Smooth muscle cell (in vitro differentiated cells): ENCODE results near the gene PDSS2. TPM values are rescaled to one million over a fixed set of nuclear protein-coding genes. Genes with fewer than 3 reads are reported as not detected.

Experiments
- DNase-seq: peaks from one replicate; lab custom pipeline; 2025; ENCODE audit not compliant: unreplicated experiment; lab: John Stamatoyannopoulos, UW
- H2AFZ ChIP-seq: fragments of 200-600 bp; sonication (generic); 2 replicates; pipeline ENCODE4 v1.6.0; 2016; ENCODE audit warnings: antibody characterized with exemption, low read depth, mild to moderate bottlenecking
- H3F3A ChIP-seq: fragments of 200-600 bp; sonication (generic); 2 replicates; pipeline ENCODE4 v1.6.0; 2017; ENCODE audit warnings: antibody characterized with exemption, low read depth
- H3K27ac ChIP-seq: fragments of 200-600 bp; sonication (generic); 2 replicates; pipeline ENCODE4 v1.5.1; 2016; ENCODE audit warnings: low read depth, mild to moderate bottlenecking
- H3K27me3 ChIP-seq: fragments of 200-600 bp; sonication (generic); 2 replicates; pipeline ENCODE4 v1.6.1; 2016; ENCODE audit warnings: low read depth, mild to moderate bottlenecking
- H3K36me3 ChIP-seq: fragments of 200-600 bp; sonication (generic); 2 replicates; pipeline ENCODE4 v1.5.1; 2016; ENCODE audit warnings: low read depth
- H3K4me1 ChIP-seq: fragments of 200-600 bp; sonication (generic); 2 replicates; pipeline ENCODE4 v1.5.1; 2016; ENCODE audit warnings: low read depth
- H3K4me2 ChIP-seq: fragments of 200-600 bp; sonication (generic); 2 replicates; pipeline ENCODE4 v1.6.0; 2016; ENCODE audit warnings: mild to moderate bottlenecking
- H3K4me3 ChIP-seq: fragments of 200-600 bp; sonication (generic); 2 replicates; pipeline ENCODE4 v1.5.1; 2016; ENCODE audit warnings: mild to moderate bottlenecking
- H3K79me2 ChIP-seq: fragments of 200-600 bp; sonication (generic); 2 replicates; pipeline ENCODE4 v1.6.0; 2016; ENCODE audit warnings: low read depth, mild to moderate bottlenecking
- H3K9ac ChIP-seq: fragments of 200-600 bp; sonication (generic); 2 replicates; pipeline ENCODE4 v1.6.0; 2016; ENCODE audit warnings: low read depth
- H3K9me3 ChIP-seq: fragments of 200-600 bp; sonication (generic); replicated peaks from 2 replicates; pipeline ENCODE4 v1.5.1; 2016; ENCODE audit warnings: low read depth
- H4K20me1 ChIP-seq: fragments of 200-600 bp; sonication (generic); 2 replicates; pipeline ENCODE4 v1.6.0; 2016; ENCODE audit warnings: low read depth
- WGBS: methylation state at CpG from one replicate; pipeline ENCODE4 v1.1.7; 2016; ENCODE audit warnings: low lambda C conversion rate; 5-methylcytosine and 5-hydroxymethylcytosine counted together
- polyA plus RNA-seq: library from polyadenylated mRNA; unstranded; fragments of >200 nt; fragmentation: Nextera tagmentation; extraction: Ambion mirVana; gene quantifications from 2 replicates; pipeline ENCODE4 v1.2.1, GENCODE V29; 2016
- total RNA-seq: library from RNA; depleted of rRNA; stranded (reverse); fragments of >200 nt; gene quantifications from 2 replicates; pipeline ENCODE4 v1.2.3, GENCODE V29; 2014
- TF ChIP-seq, protein P1 (sequence below): fragments of 200-600 bp; sonication (generic); IDR thresholded peaks from 2 replicates; pipeline ENCODE4 v1.5.1; 2017; ENCODE audit warnings: borderline replicate concordance, mild to moderate bottlenecking, antibody characterized with exemption; ENCODE audit not compliant: insufficient read depth, poor library complexity, severe bottlenecking

Gene PDSS2
- total and polyA plus RNA-seq, 2 experiments from 2014 or later: 12.8 to 15.5 TPM

DNA sequence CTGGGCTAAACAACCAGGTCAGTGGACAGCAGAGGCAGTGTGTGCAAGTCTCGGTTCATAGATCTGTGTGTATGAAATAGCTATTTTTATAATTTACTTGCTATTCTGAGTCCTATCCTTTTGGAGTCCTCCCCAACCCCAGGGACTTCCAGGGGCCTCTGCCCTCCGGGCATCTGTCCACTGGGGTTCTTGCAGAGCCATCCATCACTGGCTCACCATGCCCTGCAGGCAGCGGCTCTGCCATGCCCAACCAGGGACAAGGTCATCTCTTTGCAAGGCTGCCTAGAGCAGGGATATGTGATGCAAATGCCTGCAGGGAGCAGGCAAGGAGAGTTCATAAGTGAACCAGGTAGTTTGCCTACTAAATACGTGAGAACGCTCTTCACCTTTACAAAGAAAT lies 333.6 kb downstream of the PDSS2 start:
- Histone ChIP-seq H3K4me1 (no peaks in the 10 kb centered on the region), H3K36me3 (no peaks in the 10 kb centered on the region), H3K4me2 (no peak overlapping the region), H3F3A (peaks cover 5% of the 10 kb centered on the region), H3K27me3 (no peaks in the 10 kb centered on the region), H3K27ac (no peak overlapping the region), H3K79me2 (no peaks in the 10 kb centered on the region), H4K20me1 (no peaks in the 10 kb centered on the region), H2AFZ (no peak overlapping the region), H3K9ac (no peak overlapping the region), H3K4me3 (no peak overlapping the region), H3K9me3 (no peaks in the 10 kb centered on the region)
- 97% methylated on average over 5 of the region's 5 CpGs for WGBS
- TF ChIP-seq, protein P1, sequence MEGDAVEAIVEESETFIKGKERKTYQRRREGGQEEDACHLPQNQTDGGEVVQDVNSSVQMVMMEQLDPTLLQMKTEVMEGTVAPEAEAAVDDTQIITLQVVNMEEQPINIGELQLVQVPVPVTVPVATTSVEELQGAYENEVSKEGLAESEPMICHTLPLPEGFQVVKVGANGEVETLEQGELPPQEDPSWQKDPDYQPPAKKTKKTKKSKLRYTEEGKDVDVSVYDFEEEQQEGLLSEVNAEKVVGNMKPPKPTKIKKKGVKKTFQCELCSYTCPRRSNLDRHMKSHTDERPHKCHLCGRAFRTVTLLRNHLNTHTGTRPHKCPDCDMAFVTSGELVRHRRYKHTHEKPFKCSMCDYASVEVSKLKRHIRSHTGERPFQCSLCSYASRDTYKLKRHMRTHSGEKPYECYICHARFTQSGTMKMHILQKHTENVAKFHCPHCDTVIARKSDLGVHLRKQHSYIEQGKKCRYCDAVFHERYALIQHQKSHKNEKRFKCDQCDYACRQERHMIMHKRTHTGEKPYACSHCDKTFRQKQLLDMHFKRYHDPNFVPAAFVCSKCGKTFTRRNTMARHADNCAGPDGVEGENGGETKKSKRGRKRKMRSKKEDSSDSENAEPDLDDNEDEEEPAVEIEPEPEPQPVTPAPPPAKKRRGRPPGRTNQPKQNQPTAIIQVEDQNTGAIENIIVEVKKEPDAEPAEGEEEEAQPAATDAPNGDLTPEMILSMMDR: no peak
- no peak for DNase-seq

GRCh38 chr6:107124934-107125348 lies 334.4 kb downstream of the PDSS2 start:
- Histone ChIP-seq H3K9me3 (no peaks in the 10 kb centered on the region), H3K79me2 (no peaks in the 10 kb centered on the region), H3K27me3 (no peaks in the 10 kb centered on the region), H4K20me1 (no peaks in the 10 kb centered on the region), H2AFZ (no peak overlapping the region), H3K27ac (no peak overlapping the region), H3K4me3 (no peak overlapping the region), H3K9ac (no peak overlapping the region), H3K4me2 (no peak overlapping the region), H3K4me1 (no peaks in the 10 kb centered on the region), H3F3A (peaks cover 5% of the 10 kb centered on the region), H3K36me3 (no peaks in the 10 kb centered on the region)
- 56% methylated on average over 4 of the region's 4 CpGs for WGBS
- TF ChIP-seq, protein P1: no peak
- no peak for DNase-seq

- Histone ChIP-seq H4K20me1 (no peaks in the 10 kb centered on the region), H3K79me2 (no peaks in the 10 kb centered on the region), H3K27ac (no peak overlapping the region), H3K9ac (no peak overlapping the region), H2AFZ (no peak overlapping the region), H3K27me3 (no peaks in the 10 kb centered on the region), H3K4me1 (no peaks in the 10 kb centered on the region), H3K4me3 (no peak overlapping the region), H3K4me2 (no peak overlapping the region), H3K36me3 (no peaks in the 10 kb centered on the region), H3F3A (no peaks in the 10 kb centered on the region), H3K9me3 (no peaks in the 10 kb centered on the region)
- TF ChIP-seq, protein P1: no peak
- DNase-seq: no peak
- 98% methylated on average over 5 of the region's 6 CpGs for WGBS
Observed at GRCh38 chr6:107123501-107123900, 335.9 kb downstream of the PDSS2 start.

DNA sequence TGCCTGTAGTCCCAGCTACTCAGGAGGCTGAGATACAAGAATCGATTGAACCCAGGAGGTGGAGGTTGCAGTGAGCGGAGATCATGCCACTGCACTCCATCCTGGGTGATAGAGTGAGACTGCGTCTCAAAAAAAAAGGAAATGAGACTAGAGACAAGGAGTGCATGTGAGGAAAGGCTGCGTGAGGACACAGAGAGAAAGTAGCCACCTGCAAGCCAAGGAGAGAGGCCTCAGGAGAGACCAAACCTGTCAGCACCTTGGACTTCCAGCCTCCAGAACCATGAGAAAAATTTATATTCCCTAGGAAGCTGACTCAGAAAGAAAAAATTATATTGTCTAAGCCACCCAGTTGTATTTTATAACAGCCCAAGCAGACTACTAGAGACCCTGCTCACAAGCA lies 336.6 kb downstream of the PDSS2 start:
- TF ChIP-seq, protein P1: no peak
- Histone ChIP-seq H3K36me3 (no peaks in the 10 kb centered on the region), H3F3A (no peaks in the 10 kb centered on the region), H3K27ac (no peak overlapping the region), H3K9me3 (no peaks in the 10 kb centered on the region), H3K4me2 (no peak overlapping the region), H2AFZ (no peak overlapping the region), H3K4me3 (no peak overlapping the region), H3K9ac (no peak overlapping the region), H3K79me2 (no peaks in the 10 kb centered on the region), H3K4me1 (no peaks in the 10 kb centered on the region), H3K27me3 (peaks cover 6% of the 10 kb centered on the region), H4K20me1 (no peaks in the 10 kb centered on the region)
- no peak for DNase-seq
- WGBS: 98% methylated on average over 4 of the region's 4 CpGs
